Measurements from ENCODE around the gene DNAAF8.
"Not testable (repeated sequence)": the region's sequence is repeated elsewhere in the genome, so short reads cannot be mapped to it uniquely, and the experiment has no call there.

- not testable (repeated sequence) for TF ChIP-seq POLR2A (IDR thresholded peaks at IDR 0.05; ENCODE audit: low read length); GATA1 (IDR thresholded peaks at IDR 0.05; ENCODE audit: low read depth, low read length)
These were observed 50.2 kb downstream of the DNAAF8 start for GRCh38 chr16:4784444-4784987.
